HCT116 (cell line): ENCODE results near the gene EHMT1. TPM values are rescaled to one million over a fixed set of nuclear protein-coding genes. Genes with fewer than 3 reads are reported as not detected.
A peak's percentile ranks its signal among the peaks of the same experiment; 100 is the strongest.

Source experiments
- ATAC-seq: fragments of 200-7000 bp; cut with Tn5 transposase; 2 replicates; pipeline ENCODE4 v1.9.1; 2020; ENCODE audit warnings: mild to moderate bottlenecking, moderate library complexity
- BruUV-seq: library from RNA; stranded (reverse); fragments of 400-500 nt; replicated peaks from 2 replicates; lab custom pipeline; 2021; lab: Mats Ljungman, UMichigan
- CTCF ChIA-PET: fragments of 300-600 bp; sonication (Branson Sonifier 250); formaldehyde crosslinking; loops from one replicate; lab custom pipeline; 2021; ENCODE audit warnings: antibody characterized with exemption; lab: Charles Lee
- POLR2A ChIA-PET: fragments of 300-600, 350-600 bp; sonication (Branson Sonifier 250); formaldehyde crosslinking; loops from one replicate; lab custom pipeline; 2021; ENCODE audit warnings: antibody characterized with exemption; lab: Charles Lee
- RAD21 ChIA-PET, 2 experiments: fragments of 300-600 bp; sonication (Branson Sonifier 250); formaldehyde crosslinking; loops; one replicate each; lab custom pipeline; 2023; ENCODE audit warnings: low total read pairs in 2 of 2; ENCODE audit not compliant: uncharacterized antibody in 2 of 2, unreplicated experiment in 2 of 2, low non-redundant PET in 1 of 2; lab: Charles Lee
- DNase-seq: peaks from one replicate; pipeline ENCODE4 v3.0.0-alpha.2; 2010; ENCODE audit warnings: low read depth, low spot score
- H2AFZ ChIP-seq: fragments of 200-600 bp; shearing (Covaris generic), sonication (generic); 2 replicates; pipeline ENCODE4 v1.6.1; 2017; ENCODE audit warnings: low read depth, mixed run types, mixed read lengths, antibody characterized with exemption, low read length; ENCODE audit not compliant: poor library complexity, severe bottlenecking
- H3K27ac ChIP-seq: 2 replicates; pipeline ENCODE4 v1.5.1; 2012; ENCODE audit warnings: low read depth, low read length
- H3K27me3 ChIP-seq: fragments of 200-600 bp; sonication (generic); 2 replicates; pipeline ENCODE4 v1.6.1; 2016; ENCODE audit warnings: mixed run types, low read length, mixed read lengths; ENCODE audit not compliant: insufficient read depth
- H3K36me3 ChIP-seq, 2 experiments: fragments of 200-500 bp in 1 of 2; fragments of 200-600 bp in 1 of 2; sonication (Bioruptor generic) in 1 of 2; sonication (generic) in 1 of 2; 2 replicates each; pipeline versions ENCODE4 v1.5.1 to v1.6.1; 2014 to 2016; ENCODE audit warnings: low read length in 2 of 2, inconsistent platforms in 1 of 2, mixed read lengths in 1 of 2, mixed run types in 1 of 2; ENCODE audit not compliant: insufficient read depth in 2 of 2, control insufficient read depth in 1 of 2
- H3K4me1 ChIP-seq, 2 experiments: fragments of 200-600 bp in 1 of 2; sonication (generic) in 1 of 2; 2 replicates each; pipeline versions ENCODE4 v1.5.1 to v1.6.1; 2012 to 2017; ENCODE audit warnings: low read length in 2 of 2, inconsistent platforms in 1 of 2, mild to moderate bottlenecking in 1 of 2, mixed read lengths in 1 of 2, mixed run types in 1 of 2, moderate library complexity in 1 of 2; ENCODE audit not compliant: insufficient read depth in 2 of 2, control insufficient read depth in 1 of 2
- H3K4me2 ChIP-seq: fragments of 200-600 bp; sonication (generic); 2 replicates; pipeline ENCODE4 v1.6.1; 2017; ENCODE audit warnings: mixed run types, low read length, mixed read lengths
- H3K4me3 ChIP-seq, 2 experiments: fragments of 200-600 bp in 1 of 2; sonication (generic) in 1 of 2; replicated peaks in 1 of 2; 2 replicates each; pipeline ENCODE4 v1.5.1; 2011 to 2016; ENCODE audit warnings: low read length in 2 of 2, control low read depth in 1 of 2, low read depth in 1 of 2, mild to moderate bottlenecking in 1 of 2, mixed read lengths in 1 of 2, mixed run types in 1 of 2
- H3K79me2 ChIP-seq: fragments of 200-600 bp; sonication (generic); 2 replicates; pipeline ENCODE4 v1.6.1; 2017; ENCODE audit warnings: mild to moderate bottlenecking, mixed run types, low read length, moderate library complexity, mixed read lengths; ENCODE audit not compliant: insufficient read depth
- H3K9ac ChIP-seq: fragments of 200-600 bp; sonication (generic); 2 replicates; pipeline ENCODE4 v1.6.1; 2016; ENCODE audit warnings: low read length, mixed read lengths
- H3K9me2 ChIP-seq: fragments of 200-600 bp; sonication (generic), shearing (Covaris generic); 2 replicates; pipeline ENCODE4 v1.6.1; 2017; ENCODE audit warnings: mixed run types, mild to moderate bottlenecking, moderate library complexity; ENCODE audit not compliant: insufficient read depth
- H3K9me3 ChIP-seq, 2 experiments: fragments of 200-500 bp in 1 of 2; fragments of 200-600 bp in 1 of 2; sonication (Bioruptor generic) in 1 of 2; sonication (generic) in 1 of 2; 2 replicates each; pipeline ENCODE4 v1.6.1; 2014 to 2017; ENCODE audit warnings: low read length in 2 of 2, mixed read lengths in 2 of 2, inconsistent platforms in 1 of 2, low read depth in 1 of 2, mild to moderate bottlenecking in 1 of 2, mixed run types in 1 of 2, moderate library complexity in 1 of 2; ENCODE audit not compliant: control insufficient read depth in 1 of 2, insufficient read depth in 1 of 2
- H4K20me1 ChIP-seq: fragments of 200-600 bp; sonication (generic), shearing (Covaris generic); 2 replicates; pipeline ENCODE4 v1.6.1; 2017; ENCODE audit warnings: mixed run types, mild to moderate bottlenecking, moderate library complexity; ENCODE audit not compliant: insufficient read depth
- CBX3 ChIP-seq: IDR thresholded peaks from 2 replicates; pipeline ENCODE4 v1.6.1; 2012; ENCODE audit warnings: low read depth
- ELF1 ChIP-seq: IDR thresholded peaks from 2 replicates; pipeline ENCODE4 v1.6.1; 2012; ENCODE audit warnings: low read depth, borderline replicate concordance
- EZH2 ChIP-seq: fragments of 200-600 bp; sonication (generic); IDR thresholded peaks from 2 replicates; pipeline ENCODE4 v1.6.1; 2017; ENCODE audit warnings: antibody characterized with exemption, mixed run types
- POLR2A ChIP-seq: IDR thresholded peaks from 2 replicates; pipeline ENCODE4 v1.7.0; 2011; ENCODE audit warnings: borderline replicate concordance; ENCODE audit not compliant: insufficient read depth, insufficient read length; ENCODE audit errors: extremely low read depth
- POLR2AphosphoS5 ChIP-seq: IDR thresholded peaks from 2 replicates; pipeline ENCODE4 v1.6.1; 2011; ENCODE audit warnings: mild to moderate bottlenecking, low read depth, low read length, moderate library complexity
- ZNF274 ChIP-seq: fragments of 200-500 bp; sonication (Bioruptor generic); IDR thresholded peaks from 2 replicates; pipeline ENCODE4 v1.6.1; 2014; ENCODE audit warnings: mild to moderate bottlenecking, low read depth, low read length, inconsistent platforms
- intact Hi-C: fragments of 100-400 bp; cut with micrococcal nuclease; formaldehyde crosslinking; loops from 2 replicates; pipeline ENCODE4 v1.10.0; 2022
- total RNA-seq: library from RNA; stranded (reverse); gene quantifications from one replicate; pipeline ENCODE4 v1.2.1, GENCODE V29; 2021; ENCODE audit not compliant: unreplicated experiment
- TF ChIP-seq, protein P1 (sequence below), 3 experiments: fragments of 200-600 bp in 1 of 3; sonication (generic) in 1 of 3; IDR thresholded peaks in 2 of 3; conservative IDR thresholded peaks in 1 of 3; 2 replicates each; pipeline ENCODE4 v1.5.1; 2012 to 2017; ENCODE audit warnings: low read depth in 2 of 3, low read length in 2 of 3, antibody characterized with exemption in 1 of 3, borderline replicate concordance in 1 of 3, control low read depth in 1 of 3, mild to moderate bottlenecking in 1 of 3, mixed read lengths in 1 of 3, mixed run types in 1 of 3, moderate library complexity in 1 of 3; ENCODE audit not compliant: insufficient read depth in 1 of 3
- TF ChIP-seq, protein P2 (sequence below): IDR thresholded peaks from 2 replicates; pipeline ENCODE4 v1.6.1; 2012
- TF ChIP-seq, protein P3 (sequence below): IDR thresholded peaks from 2 replicates; pipeline ENCODE4 v1.6.1; 2012; ENCODE audit warnings: low read depth

The EHMT1 gene
- total RNA-seq, 1 experiment from 2014 or later: 86.1 TPM

DNA sequence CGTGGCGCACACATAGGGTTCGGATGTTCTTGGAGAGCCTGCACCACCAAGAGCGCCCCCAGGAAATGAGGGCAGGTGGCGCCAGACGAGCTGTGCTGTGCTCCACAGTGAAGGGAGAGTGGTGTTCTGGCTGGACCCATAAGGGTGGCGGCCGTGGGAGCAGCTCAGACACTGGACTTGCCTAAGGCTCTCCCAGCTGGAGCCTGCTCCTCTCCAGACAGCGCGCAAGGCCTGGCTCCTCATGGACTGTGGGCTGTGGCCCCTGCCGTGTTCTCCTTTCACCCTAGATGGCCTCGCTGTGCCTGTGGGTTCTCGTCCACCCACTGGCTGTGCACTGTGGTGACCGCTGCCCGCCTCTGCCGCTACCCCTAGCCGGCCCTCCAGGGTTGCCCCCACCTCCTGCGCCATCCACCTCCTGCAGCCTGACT, 92.9 kb downstream of the EHMT1 start:
- H3K27me3 ChIP-seq: no peaks in the 10 kb centered on the region
- RAD21 ChIA-PET: no interaction called here
- intact Hi-C loops: no loop called here
- H3K4me2 ChIP-seq: no peak overlapping the region
- peaks cover 87% of the 10 kb centered on the region for H3K79me2 ChIP-seq
- H2AFZ ChIP-seq: no peak overlapping the region
- CTCF ChIA-PET: no interaction called here
- POLR2A ChIA-PET: no interaction called here
- no peak overlapping the region for H3K27ac ChIP-seq
- H3K4me3 ChIP-seq: no peak overlapping the region
- ATAC-seq (peak; percentile 38; the same call in 1 of the 2 replicates), DNase-seq (no peak)
- H3K36me3 ChIP-seq: peaks cover 4 to 18% of the 10 kb centered on the region in 2 experiments
- TF ChIP-seq CBX3 (no peak), ZNF274 (no peak), ELF1 (no peak), EZH2 (no peak), POLR2A (no peak), POLR2AphosphoS5 (no peak)
- TF ChIP-seq, protein P1, sequence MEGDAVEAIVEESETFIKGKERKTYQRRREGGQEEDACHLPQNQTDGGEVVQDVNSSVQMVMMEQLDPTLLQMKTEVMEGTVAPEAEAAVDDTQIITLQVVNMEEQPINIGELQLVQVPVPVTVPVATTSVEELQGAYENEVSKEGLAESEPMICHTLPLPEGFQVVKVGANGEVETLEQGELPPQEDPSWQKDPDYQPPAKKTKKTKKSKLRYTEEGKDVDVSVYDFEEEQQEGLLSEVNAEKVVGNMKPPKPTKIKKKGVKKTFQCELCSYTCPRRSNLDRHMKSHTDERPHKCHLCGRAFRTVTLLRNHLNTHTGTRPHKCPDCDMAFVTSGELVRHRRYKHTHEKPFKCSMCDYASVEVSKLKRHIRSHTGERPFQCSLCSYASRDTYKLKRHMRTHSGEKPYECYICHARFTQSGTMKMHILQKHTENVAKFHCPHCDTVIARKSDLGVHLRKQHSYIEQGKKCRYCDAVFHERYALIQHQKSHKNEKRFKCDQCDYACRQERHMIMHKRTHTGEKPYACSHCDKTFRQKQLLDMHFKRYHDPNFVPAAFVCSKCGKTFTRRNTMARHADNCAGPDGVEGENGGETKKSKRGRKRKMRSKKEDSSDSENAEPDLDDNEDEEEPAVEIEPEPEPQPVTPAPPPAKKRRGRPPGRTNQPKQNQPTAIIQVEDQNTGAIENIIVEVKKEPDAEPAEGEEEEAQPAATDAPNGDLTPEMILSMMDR (IDR thresholded peaks at IDR 0.05 in 2 of 3, conservative IDR thresholded peaks at IDR 0.05 in 1 of 3; ENCODE audit: borderline replicate concordance in 1 of 3, insufficient read depth in 1 of 3, low read depth in 2 of 3, low read length in 2 of 3): no peak
- TF ChIP-seq, protein P2, sequence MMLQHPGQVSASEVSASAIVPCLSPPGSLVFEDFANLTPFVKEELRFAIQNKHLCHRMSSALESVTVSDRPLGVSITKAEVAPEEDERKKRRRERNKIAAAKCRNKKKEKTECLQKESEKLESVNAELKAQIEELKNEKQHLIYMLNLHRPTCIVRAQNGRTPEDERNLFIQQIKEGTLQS: no peak
- TF ChIP-seq, protein P3, sequence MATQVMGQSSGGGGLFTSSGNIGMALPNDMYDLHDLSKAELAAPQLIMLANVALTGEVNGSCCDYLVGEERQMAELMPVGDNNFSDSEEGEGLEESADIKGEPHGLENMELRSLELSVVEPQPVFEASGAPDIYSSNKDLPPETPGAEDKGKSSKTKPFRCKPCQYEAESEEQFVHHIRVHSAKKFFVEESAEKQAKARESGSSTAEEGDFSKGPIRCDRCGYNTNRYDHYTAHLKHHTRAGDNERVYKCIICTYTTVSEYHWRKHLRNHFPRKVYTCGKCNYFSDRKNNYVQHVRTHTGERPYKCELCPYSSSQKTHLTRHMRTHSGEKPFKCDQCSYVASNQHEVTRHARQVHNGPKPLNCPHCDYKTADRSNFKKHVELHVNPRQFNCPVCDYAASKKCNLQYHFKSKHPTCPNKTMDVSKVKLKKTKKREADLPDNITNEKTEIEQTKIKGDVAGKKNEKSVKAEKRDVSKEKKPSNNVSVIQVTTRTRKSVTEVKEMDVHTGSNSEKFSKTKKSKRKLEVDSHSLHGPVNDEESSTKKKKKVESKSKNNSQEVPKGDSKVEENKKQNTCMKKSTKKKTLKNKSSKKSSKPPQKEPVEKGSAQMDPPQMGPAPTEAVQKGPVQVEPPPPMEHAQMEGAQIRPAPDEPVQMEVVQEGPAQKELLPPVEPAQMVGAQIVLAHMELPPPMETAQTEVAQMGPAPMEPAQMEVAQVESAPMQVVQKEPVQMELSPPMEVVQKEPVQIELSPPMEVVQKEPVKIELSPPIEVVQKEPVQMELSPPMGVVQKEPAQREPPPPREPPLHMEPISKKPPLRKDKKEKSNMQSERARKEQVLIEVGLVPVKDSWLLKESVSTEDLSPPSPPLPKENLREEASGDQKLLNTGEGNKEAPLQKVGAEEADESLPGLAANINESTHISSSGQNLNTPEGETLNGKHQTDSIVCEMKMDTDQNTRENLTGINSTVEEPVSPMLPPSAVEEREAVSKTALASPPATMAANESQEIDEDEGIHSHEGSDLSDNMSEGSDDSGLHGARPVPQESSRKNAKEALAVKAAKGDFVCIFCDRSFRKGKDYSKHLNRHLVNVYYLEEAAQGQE: no peak
- TF ChIP-seq, all 23 proteins: peak for 0
- Histone ChIP-seq H4K20me1 (0 out of 2 replicates have a peak, but pooled peaks cover 6% of the 10 kb centered on the region), H3K9me3 (no peaks in the 10 kb centered on the region), H3K9me2 (no peaks in the 10 kb centered on the region), H3K9ac (no peak overlapping the region), H3K4me1 (no peaks in the 10 kb centered on the region)
- no TSS peak for BruUV-seq
